Measurements from ENCODE around the gene NCBP2L.
"Not testable (repeated sequence)": the region's sequence is repeated elsewhere in the genome, so short reads cannot be mapped to it uniquely, and the experiment has no call there.

Gene NCBP2L

DNA sequence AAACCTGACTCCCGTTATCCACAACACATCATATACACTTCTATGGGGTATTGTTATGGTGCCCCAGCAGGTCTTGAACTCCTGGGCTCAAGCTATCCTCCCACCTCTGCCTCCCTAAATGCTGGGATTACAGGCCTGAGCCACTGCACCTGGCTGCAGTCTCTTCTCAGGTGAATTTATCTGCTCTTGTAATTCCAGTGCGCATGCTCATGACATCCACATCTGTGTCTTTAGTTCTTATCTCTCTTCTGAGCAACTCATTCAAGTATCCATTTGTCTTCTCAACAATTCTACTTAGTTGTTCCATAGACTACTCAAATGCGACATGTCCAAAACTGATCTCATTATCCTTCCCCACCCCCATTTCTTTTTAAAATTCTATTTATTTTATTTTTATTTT lies 27.6 kb downstream of the NCBP2L start:
- no peak for DNase-seq (ENCODE audit: low read depth)
- TF ChIP-seq, protein P1, sequence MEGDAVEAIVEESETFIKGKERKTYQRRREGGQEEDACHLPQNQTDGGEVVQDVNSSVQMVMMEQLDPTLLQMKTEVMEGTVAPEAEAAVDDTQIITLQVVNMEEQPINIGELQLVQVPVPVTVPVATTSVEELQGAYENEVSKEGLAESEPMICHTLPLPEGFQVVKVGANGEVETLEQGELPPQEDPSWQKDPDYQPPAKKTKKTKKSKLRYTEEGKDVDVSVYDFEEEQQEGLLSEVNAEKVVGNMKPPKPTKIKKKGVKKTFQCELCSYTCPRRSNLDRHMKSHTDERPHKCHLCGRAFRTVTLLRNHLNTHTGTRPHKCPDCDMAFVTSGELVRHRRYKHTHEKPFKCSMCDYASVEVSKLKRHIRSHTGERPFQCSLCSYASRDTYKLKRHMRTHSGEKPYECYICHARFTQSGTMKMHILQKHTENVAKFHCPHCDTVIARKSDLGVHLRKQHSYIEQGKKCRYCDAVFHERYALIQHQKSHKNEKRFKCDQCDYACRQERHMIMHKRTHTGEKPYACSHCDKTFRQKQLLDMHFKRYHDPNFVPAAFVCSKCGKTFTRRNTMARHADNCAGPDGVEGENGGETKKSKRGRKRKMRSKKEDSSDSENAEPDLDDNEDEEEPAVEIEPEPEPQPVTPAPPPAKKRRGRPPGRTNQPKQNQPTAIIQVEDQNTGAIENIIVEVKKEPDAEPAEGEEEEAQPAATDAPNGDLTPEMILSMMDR (IDR thresholded peaks at IDR 0.05; ENCODE audit: low read length, missing control alignments): no peak

DNA sequence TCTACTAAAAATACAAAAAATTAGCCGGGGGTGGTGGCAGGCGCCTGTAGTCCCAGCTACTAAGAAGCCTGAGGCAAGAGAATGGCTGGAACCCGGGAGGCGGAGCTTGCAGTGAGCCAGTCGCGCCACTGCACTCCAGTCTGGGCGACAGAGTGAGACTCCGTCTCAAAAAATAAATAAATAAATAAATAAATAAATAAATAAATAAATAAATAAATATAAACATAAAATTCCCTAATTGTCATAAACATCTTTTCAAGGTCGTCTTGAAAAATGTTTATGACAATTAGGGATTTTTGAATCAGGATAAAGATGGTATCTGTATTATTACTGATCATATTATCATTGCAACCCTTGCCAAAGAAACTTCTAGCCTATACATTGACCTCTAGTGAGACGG lies 32.5 kb downstream of the NCBP2L start:
- DNase-seq (ENCODE audit: low read depth); H3K4me3 ChIP-seq (replicated peaks; ENCODE audit: low read depth, low read length): not testable (repeated sequence)

More for the DNA sequence above, 27.6 kb downstream of the NCBP2L start:
- no peak overlapping the region for H3K4me3 ChIP-seq (replicated peaks; ENCODE audit: low read depth, low read length)

DNA sequence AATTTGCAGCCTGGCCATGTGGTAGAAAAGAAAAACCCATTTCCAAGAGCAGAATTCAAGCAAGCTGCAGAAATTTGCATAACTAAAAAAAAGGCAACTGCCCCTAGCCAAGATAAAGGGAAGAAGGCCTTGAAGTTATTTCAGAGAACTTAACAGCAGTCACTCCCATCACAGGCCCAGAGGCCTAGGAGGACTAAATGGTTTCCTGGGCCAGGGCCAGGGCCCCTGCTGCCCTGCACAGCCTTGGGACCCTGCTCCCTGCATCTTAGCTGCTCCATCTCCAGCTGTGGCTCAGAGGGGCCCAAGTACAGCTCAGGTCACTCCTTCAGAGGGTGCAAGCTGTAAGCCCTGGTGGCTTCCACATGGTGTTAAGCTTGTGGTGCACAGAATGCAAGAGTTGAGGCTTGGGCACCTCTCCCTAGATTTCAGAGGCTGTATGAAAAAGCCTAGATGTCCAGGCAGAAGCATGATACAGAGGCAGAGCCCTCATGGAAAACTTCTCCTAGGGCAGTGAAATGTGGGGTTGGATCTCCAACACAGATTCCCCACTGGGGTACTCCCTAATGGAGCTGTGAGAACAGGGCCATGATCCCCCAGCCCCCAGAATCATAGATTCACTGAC lies 41.5 kb downstream of the NCBP2L start:
- no peak overlapping the region for H3K4me3 ChIP-seq (replicated peaks; ENCODE audit: low read depth, low read length)
- TF ChIP-seq, protein P1 (IDR thresholded peaks at IDR 0.05; ENCODE audit: low read length, missing control alignments): no peak
- no peak for DNase-seq (ENCODE audit: low read depth)

DNA sequence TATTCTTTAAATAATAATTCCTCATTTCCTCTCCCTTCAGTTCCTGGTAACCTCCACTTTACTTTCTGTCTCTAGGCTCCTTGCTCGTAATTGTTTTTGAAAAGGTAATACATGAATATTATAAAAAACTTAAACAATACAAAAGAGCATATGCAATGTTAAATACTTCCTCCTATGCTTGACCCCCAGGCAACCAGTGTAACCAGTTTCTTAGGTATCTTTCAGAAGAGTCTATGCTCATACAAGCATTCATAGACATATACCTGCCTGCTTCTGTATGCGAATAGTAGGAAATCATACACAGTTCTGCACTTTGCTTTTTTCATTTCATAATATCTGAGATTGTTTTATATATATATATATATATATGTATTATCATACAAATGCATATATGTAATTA lies 45.5 kb downstream of the NCBP2L start:
- no peak for DNase-seq (ENCODE audit: low read depth)
- TF ChIP-seq, protein P1 (IDR thresholded peaks at IDR 0.05; ENCODE audit: low read length, missing control alignments): no peak
- no peak overlapping the region for H3K4me3 ChIP-seq (replicated peaks; ENCODE audit: low read depth, low read length)

DNA sequence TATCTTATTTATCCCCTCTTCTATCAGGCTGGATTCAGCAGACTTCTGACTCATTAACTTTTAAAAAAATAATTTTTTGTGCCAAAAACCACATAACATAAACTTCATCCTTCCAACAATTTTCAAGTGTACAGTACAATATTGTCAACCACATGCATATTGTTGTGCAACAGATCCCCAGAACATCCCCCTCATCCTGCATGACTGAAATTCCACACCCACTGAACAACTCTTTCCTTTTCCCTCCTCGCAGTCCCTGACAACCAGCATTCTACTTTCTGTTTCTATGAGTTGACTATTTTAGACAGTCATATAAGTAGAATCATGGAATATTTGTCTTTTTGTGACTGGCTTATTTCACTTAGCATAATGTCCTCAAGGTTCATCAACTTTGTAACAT lies 45.9 kb downstream of the NCBP2L start:
- peak; percentile 89 for DNase-seq (ENCODE audit: low read depth)
- TF ChIP-seq, protein P1 (IDR thresholded peaks at IDR 0.05; ENCODE audit: low read length, missing control alignments): no peak
- H3K4me3 ChIP-seq (replicated peaks; ENCODE audit: low read depth, low read length): peak overlapping the region; percentile 14

DNA sequence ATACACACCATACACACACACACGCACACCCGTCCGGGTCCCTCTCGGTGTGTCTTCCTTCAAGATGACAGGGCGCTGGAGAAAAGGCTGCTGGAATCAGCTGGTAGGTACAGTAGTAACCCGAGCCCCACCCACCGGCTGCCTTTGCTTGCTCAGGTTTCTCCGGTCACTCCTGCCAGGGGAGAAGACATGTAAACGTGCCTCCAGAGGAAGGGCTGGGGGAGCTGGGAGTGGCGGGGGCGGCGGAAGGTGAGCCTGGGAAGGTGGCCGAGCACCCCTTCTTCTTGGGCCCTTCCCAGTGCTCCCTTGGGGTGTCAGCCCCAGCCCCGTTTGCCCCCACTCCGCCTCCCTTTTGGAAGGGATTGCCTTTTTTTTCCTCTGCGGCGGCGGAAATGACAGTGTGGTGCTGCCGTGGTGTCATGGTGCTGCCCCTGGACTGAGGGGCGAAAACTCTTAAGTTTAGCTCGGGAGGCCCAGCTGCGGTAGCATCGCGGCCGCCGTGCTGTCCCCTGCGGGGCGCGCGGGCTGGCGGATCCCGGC lies 48.2 kb downstream of the NCBP2L start, which contains the start of gene MID2:
Gene MID2, plus strand, starts transcription at position 169 of the 540 bp plus-strand sequence. CDS start 561 bp downstream, outside the sequence.
- peak within 1 kb of the TSS; percentile 51 for H3K4me3 ChIP-seq (replicated peaks; ENCODE audit: low read depth, low read length)
- TF ChIP-seq, protein P1 (IDR thresholded peaks at IDR 0.05; ENCODE audit: low read length, missing control alignments): no peak
- DNase-seq (ENCODE audit: low read depth): peak; percentile 43

DNA sequence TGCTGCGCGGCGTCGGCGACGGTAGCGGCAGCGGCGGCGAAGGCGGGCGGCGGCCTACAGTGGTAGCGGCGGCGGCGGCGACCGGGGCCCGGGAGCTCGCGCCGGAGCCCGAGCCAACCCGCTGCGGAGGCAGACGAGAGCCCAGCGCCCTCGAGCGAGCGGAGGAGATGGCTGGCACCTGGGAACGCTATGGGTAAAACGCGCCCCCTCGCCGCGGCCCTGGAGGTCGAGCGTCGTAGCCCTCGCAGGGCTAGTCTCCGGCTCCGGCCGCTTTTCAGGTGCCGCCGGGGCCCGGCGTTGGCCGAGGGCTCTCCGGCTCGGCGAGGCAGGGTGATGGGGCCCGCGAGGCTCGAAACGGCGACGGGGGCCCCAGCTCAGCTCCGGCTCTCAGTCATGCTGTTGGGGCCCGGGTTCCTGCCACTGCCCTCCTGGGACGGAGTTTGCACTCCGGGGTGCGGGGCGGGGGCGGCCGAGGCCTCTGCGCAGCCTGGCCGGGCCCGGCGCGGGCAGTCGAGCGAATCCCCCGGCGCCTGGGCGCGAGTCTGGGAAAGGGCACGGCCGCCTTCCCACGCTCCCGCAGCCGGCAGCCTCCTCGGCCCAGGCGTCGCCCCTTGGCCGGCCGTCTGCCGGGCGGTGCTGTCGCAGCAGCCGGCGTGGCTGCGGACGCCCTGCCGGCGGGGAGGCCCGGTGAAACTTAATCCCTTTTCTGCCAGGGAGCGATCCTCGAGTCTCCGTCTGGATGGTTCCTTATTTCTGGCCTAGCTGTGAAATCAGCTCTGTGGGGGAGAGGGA lies 48.9 kb downstream of the NCBP2L start:
- TF ChIP-seq, protein P1 (IDR thresholded peaks at IDR 0.05; ENCODE audit: low read length, missing control alignments): no peak
- peak overlapping the region; percentile 51 for H3K4me3 ChIP-seq (replicated peaks; ENCODE audit: low read depth, low read length)
- DNase-seq (ENCODE audit: low read depth): peak; percentile 66
